HG02943 (cell line): ENCODE data around the gene GRIA3.

ENCODE experiments used
- ATAC-seq: cut with Tn5 transposase; IDR thresholded peaks from one replicate; pipeline ENCODE4 v1.9.1; 2021; ENCODE audit warnings: mild to moderate bottlenecking, low read depth, moderate library complexity; ENCODE audit not compliant: unreplicated experiment

The GRIA3 gene

DNA sequence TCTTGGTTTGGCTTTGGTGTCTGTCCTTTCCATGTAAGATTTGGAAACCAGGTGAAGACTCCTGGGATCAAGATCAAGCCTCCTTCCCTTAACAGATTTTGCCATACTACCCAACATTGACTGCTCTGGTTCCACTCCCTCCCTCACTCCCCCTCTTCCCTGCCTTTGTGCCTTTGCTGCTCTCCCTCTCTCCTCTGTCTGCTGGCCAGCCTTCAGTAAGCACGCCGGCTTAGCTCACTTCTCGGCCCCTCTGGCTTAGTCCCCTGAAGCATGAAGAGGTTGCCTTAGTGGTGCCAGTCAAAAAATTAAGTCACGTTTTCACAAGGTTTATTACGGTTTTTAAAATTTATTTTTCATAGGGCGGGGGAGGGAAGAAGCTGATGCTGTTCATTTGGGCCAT, 6.0 kb downstream of the GRIA3 start:
- ATAC-seq = no peak

DNA sequence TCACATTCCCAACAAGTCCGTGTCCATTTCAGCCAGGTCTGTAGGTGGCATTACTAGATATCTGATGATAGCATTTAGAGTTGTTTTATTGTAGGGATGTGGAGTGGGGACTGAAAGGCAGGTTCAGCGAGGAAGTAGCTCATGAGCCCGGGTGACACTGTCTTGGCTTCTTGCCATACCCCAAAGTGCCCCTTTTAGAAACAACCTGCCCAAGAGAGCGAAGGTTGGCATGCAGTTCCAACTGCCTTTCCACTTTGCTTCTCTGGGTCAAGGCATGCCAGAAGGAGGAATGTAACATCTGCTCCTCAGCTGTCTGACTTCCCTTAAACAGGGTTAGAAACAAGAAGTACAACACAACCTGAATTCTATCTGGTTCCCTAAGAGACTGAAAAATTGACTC, 9.0 kb downstream of the GRIA3 start:
- ATAC-seq = no peak

DNA sequence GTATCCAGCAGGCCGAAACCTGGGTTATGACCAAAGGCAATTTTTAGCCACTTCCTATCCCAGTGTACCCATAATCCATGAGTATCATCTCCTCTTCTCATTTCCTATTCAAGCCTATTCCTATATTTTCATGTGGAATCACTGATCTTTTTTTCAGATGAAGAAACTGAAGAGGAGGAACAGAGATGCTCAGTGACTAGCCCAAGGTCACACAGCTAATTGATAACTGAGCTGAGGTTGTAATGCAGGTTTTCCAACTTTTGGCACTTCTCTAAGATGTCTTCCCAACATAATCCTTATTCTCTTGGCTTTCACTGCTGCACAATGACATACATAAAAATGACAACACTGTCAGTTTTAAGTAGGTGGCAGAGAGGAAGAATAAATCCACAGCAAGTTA, 15.3 kb downstream of the GRIA3 start:
- ATAC-seq = no peak

DNA sequence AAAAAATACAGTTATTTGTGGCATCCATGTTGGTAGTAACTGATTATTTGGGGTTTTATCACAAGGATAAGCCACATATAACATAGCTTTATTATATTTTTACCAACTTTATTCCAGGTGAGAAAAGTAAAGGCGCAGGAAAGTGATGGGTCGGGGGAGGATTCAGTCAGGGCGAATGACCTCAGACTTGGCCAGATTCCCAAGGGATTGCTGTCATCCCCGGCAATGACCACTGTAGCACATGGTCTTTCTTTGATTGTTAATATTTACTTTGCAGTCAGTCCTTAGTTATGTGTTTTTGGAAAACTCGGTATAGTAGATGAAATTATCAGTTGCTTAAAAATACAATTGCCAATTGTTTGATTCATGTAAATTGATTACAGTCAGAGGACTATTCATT, 17.6 kb downstream of the GRIA3 start:
- ATAC-seq = no peak

DNA sequence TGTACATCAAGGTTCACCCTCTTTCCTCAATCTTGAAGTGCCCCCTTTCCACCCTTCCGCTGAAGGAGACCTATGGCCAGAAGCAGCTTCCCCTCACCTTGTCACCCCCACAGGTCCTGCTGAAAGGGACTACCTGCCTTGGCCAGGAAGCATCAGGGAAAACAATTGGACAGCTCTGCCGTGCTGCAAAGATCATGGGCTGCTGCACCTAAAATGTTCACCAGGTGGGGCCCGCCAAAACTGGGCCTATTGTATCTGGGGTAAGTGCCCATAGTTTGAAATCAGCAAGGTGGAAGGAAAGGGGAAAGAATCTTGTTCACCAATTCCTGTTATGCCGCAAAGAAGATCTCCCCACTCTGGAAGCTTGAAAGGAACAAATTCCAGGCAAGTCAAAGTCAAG, 18.4 kb downstream of the GRIA3 start:
- ATAC-seq = no peak

DNA sequence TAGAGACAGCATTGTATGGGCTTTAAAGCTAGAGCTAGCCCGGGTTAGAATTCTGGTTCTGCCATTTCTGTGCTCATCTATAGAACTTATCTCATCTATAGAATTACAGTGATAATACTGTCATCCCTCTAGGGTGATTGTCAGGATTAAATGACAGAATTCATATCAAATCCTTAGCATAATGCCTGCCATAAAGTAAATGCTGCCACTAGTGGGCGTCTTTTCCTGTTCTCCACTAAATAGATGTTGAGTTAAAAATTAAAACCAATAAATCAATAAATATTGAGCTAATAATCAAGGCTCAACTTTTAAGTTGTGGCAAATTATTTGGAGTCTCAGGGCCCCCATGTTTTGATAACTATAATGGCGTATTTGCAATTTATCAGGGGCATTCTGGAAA, 19.7 kb downstream of the GRIA3 start:
- no peak for ATAC-seq

DNA sequence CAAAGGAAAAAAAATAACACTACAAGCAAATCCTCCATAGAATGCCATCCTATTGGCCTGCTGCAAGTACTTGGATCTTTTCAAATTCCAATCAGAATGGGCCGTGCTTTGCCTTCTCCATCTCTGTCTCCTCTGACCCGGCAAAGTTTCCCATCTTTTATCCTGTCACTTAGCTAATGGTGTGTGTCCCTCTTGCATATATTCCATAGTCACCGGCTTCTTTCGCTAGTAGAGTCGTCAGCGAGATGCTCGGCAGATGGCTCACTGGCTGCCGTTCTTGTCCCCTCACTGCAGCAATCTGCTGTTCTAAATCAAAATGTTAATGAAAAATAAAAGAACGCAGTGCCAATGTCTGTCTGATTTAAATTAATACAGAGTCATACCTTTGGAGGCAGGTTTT, 22.1 kb downstream of the GRIA3 start:
- no peak for ATAC-seq

DNA sequence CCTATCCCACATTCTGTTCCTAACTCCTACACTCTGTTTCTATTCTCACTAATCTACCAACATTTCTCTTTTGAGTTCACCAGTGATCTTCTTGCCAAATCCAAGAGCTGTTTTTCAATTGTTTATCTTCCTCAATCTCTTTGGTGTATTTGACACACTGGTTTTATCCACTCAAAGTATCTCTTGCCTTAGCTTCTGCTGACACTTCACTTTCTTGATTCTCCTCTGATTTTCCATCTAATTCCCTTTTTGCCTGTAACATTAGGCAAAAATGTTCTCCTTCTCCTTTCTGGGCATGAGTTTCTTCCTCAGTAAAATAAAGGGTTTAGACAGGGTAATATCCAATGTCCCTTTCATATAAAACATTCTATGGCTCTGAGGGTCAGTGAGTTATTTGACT, 26.2 kb downstream of the GRIA3 start:
- ATAC-seq = no peak

DNA sequence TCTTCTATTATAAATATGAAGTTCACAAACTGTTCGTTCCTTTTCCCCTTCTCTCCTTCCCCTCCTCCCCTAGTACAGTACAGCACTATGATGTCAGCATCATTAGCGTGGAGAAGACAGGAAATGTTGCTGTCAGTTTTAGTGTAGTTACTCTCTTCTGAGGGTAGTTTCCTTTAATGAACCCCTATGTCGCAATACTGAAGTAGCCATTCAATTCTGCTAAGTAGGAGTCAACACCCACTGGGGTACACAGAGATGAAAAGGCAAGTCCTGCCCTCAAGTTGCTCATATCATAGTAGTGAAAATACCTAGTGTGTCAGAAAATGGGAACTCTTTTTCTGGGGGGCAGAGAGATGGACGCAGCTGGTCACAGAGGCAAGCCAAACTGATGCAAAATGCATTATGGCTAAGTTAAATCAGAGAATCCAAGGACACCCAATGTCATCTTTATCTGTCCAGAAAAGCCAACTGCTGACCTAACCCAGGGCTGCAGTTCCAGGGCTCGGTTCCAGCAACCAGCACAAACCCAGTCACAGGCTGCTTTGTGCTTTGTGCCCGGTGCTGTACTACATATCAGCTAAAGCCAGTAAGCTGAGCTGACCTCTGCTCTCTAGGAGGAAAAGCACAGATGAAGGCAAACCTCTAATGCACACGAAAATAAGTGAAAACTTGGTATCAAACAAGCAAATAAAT, 31.5 kb downstream of the GRIA3 start:
- no peak for ATAC-seq

DNA sequence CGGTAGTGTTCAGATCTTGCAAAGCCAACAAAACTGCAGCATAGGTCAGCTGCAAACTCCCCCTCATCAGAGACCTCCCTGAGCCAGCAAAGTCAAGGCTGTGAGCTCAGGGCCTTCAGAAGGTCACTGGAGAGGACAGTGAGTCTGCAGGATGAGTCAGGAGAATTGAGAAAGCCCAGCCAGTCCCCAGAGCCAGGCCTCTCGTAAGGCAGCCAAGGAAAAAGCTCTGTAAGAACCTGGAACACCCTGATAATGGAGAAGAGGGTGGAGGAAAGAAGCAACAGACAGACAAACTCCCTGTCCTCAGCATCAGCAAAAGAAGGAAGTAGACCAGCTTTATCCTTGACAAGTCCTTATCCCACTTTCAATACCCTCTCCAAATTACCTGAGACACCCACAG, 33.0 kb downstream of the GRIA3 start:
- no peak for ATAC-seq

DNA sequence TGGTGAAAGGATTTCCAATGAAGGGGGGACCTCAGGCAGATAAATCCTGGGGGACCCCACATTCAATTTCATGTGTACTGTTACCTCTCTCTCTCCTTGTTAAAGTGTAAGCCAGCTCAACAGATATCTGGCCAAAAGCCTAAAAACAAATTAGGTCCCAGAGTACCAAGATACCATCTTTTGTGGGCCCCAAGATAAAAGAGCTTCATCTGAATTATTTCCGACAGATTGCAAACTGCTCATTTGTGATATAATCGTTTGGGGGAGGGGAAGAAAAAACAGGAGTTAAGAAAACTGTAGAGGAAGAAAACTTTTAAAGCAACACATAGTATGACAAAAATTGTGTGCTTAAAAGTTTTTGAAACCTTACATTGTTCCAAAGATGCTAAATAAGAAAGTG, 33.6 kb downstream of the GRIA3 start:
- no peak for ATAC-seq

DNA sequence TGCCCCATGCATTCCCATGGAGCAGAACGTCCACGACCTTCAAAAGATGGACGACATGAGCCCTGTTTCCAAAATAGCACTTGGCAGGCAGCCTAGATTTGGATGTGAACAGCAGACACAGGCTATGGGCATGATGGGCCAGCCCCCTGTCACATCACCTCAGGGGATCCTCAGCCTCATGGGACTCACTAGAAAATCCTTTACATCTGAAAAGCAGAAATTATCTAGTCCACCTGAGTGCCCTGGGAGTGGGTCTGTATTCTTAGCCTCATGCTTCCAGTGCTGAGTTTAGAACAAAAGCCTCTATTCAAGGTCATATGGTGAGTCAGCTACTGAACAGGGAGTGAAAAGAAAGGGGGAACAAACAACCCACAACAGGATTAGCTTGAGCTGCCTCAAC, 35.8 kb downstream of the GRIA3 start:
- no peak for ATAC-seq

DNA sequence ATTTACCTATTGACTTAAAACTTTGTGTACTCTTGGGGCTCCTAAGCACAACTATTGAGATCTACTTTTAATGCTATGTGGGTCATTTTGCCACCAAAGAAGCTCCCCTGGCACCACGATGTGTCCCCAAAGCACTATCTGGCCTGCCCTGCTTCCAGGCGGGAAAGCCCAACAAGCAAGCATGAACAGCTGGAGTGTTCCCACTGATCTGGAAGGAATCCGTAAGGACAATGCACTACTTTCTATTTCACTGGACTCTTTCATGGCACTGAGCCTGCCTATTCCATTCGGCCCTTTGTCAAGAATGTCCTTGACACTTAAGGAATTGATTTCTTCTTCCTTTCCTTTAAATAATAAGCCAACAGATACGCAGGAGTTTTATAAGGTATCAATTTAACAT, 38.8 kb downstream of the GRIA3 start:
- no peak for ATAC-seq

DNA sequence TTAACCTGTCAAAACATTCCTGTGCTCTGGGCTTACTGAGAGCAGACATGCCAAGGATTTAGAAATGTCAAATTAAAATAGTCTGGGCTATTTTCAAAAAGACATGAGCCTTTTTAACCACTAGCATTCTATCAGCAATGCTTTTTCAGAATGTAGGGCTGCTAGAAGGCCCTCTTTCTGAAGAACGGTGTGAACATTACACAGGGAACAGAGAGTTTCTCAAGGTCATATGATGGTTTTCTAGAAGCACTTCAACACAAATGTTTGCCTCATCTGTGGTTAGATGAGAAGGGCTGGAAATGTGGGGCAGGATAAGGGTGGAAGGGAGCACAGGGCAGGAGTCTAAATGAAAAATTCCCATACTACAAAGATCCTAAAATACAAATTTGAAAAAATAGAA, 39.3 kb downstream of the GRIA3 start:
- ATAC-seq = no peak

DNA sequence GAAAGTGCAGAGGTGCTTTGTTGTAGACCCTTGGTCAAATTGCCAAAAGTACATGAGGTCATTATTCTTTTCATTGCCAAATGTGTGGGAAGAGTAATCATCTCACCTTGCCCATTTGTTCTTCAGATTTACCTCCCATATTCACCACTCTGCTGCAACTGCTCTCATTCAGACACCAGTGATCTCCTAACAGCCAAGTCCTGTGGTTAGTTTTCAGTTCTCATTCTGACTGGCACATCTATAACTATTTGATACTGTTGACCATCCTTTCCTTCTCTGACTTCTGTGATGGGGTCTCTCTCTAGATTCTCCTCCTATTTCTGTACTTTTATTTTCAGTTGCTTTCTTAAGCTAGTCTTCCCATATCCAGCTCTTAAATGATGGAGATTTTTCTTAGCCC, 39.8 kb downstream of the GRIA3 start:
- ATAC-seq = no peak

DNA sequence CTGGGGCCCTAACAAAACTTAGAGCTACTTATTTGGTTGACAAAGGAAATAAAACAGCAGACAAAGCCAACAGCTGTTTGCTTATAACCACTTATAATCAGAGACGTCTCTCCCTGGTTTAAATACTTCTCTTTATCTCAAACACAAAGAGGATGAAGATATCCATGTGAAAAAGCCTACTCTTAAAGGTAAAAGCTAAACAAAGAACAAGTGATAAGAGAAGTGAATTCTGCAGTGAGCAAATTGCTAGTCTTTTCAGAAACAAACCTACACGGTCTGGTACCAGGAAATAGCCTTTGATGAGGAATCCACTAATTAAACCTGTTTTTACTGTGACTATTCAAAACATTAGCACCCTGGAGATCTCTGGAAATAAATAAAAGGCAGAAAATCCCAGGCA, 46.7 kb downstream of the GRIA3 start:
- no peak for ATAC-seq

DNA sequence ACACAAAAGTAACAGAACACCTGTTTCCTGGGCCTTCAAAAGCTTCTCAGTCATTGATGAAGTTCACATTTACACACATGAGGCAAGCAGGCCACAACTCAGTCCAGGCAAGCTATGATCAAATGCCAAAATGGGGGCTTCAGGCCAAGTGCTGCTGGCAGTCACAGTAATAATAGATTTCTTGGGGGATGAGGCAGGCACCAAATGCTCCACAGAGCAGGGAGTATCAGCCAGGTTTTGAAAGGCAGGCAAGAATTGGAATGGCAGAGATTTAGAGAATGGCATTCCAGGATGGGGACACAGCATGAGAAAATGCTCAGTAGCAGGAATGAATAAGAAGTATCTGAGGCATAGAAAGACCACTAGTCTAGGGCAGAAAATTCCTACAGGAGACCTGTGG, 52.8 kb downstream of the GRIA3 start:
- ATAC-seq = no peak

DNA sequence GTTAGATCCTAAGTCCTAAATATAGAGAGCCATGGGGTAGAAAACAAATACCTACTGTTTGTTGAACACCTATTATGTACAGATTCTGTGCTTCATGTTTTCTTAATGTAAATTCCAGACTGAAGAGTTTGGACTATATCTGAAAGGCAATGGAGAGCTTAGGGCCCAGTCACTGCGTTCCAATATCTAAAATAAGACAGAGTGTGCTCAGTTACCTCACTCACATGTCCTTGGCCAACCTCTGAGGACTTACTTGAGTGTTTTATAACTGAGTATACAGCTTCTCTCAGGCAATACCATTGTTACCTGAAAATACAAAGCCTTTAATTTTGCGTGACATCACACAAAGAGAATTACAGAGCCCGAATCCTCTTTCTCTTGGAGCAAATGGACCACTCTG, 53.2 kb downstream of the GRIA3 start:
- no peak for ATAC-seq

DNA sequence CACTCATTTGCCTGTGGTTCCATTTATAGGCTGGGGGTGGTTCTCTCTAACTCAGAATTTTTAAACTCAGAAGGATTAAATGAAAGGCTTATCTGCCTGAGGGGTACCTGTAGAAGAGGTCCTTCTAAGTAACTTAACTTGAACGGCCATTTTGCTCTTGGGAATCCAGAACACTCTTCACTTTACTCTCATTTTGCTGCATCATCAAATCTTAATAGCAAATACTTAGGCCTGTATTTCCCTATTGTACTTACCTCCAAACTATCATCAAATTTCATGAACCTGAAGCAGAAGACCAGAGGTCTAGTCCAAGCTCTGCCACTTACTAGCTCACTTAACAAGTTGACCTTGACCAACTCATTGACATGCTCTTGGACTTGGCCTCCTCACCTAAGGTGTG, 70.4 kb downstream of the GRIA3 start:
- no peak for ATAC-seq

DNA sequence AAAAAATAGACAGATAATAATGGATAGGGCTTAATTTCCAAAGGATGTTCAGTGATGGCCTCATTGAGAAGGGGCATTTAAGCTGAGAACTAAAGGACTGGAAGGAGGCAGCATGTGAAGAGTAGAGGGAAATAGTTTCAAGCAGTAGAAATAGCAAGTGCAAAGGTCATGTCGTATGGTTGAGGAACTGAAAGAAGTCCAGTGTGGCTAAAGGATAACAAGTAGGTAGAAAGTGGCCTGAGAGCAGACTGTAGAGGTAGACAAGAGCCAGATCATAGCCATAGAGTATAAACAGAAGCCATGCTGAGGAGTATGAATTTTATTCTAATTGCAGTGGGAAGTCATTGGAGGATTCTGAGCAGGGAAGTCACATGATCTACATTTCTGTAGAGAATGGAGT, 72.3 kb downstream of the GRIA3 start:
- peak; percentile 87 for ATAC-seq

DNA sequence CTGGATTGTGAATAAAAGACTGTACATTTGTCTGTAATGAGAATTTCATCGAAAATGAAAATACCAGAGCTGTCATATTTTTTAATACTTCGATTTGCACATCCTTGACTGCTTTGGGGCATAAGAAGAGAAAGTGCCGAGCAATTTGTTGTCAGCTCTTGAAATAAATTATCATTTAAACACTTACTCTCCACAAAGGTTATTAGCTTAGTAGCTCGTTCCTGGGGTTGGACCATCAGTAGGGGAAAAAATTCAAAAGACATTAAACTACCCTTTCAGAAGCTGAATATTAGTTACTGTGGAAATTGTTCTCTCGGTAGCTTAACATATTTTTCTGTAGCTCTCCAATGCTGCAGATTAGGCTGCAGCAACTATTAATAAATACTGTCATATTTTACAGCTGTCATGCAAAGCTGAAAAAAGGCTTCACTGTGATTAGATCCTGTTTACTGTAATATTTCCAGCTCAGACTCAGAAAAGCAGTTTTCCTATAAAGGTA, 76.9 kb downstream of the GRIA3 start:
- ATAC-seq = no peak

DNA sequence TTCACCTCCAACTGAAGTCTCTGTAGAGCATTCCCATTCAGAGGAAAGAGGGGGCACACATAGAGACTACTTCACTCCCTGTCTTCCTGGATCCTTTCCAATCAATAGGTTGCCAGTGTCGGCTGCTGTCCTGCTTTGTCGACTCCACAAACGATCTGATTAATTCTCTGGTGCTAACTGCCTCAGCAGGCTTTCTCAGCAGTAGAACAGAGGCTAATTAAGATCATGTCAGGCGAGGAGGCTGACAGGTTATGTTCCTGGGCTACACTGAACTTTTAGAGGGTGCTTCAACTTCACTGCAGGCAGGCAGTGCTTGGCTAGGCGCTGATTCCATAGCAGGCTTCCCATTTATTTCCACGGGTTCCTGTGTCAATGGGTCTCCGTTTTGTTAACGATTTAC, 79.2 kb downstream of the GRIA3 start:
- no peak for ATAC-seq

DNA sequence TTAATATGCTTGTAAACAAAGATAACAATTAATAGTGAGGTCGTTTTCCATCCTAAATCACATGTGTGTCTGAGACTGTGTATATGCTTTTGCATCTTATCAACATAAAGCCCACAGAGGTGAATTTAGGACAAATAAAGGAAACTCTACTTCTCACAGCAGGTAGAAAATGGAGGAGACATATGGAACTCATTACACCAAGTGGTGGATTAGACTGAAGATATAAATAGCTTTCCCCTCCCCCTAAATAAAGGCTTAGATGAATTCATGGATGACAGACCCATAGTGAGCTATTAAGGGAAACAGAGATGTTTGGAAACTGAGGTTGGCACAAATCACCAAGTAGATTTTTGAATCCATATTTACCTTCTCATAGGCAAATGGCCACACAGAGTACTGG, 79.7 kb downstream of the GRIA3 start:
- ATAC-seq = no peak
